Measurements from ENCODE around the gene GTPBP1.

The GTPBP1 gene

DNA sequence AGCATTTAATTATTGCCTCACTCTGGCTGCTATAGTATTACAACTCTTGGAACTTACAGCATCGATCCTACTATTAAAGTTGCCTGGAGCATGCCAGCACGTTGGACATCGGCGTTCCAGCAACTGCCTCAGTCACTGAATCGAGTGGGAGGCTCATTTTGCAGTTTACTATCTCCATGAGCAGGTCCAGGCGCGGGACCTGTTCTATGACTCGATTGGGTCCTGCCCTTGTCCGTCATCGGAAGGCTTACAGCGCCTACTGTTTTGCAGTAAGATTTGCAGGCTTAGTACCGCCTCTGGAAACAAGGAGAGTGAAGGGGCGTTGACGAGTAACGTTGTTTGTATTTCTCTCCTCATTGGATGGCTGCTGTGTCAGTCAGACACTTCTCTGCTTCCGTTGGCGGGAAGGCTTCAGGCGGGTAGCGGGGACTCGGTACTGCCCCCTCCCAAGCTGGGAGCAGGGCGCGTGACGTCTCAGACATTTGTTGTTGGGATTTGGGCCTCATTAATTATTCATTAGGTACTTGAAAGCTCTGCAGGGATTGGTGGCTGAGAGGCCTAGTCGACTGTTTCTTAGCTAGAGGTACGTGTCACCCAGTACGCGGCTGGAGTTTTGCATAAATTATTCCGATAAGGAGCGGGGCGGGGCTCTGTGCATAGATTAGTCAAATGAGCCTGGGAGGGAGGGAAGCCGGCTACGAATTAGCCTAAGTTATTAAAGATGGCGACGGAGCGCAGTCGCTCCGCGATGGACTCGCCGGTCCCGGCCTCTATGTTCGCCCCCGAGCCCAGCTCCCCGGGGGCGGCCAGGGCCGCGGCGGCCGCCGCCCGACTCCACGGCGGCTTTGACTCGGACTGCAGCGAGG, at the start of gene GTPBP1:
Gene GTPBP1, plus strand, starts transcription at position 710 of the 866 bp plus-strand sequence. Its CDS starts 12 bp downstream, at position 722.
- peak within 1 kb of the TSS; percentile 79 for H3K27ac ChIP-seq
- H3K4me1 ChIP-seq, result peaks cover 5% of the 10 kb centered on the region
- no peaks in the 10 kb centered on the region for H3K36me3 ChIP-seq (ENCODE audit: control insufficient read depth, insufficient read depth, low read length)
- H3K4me3 ChIP-seq (ENCODE audit: low read depth, low read length), result peak within 1 kb of the TSS; percentile 73
- H3K4me2 ChIP-seq (ENCODE audit: low read length), result peak within 1 kb of the TSS; percentile 74
- peaks cover 22% of the 10 kb centered on the region for H3K79me2 ChIP-seq
- TF ChIP-seq, protein P1, sequence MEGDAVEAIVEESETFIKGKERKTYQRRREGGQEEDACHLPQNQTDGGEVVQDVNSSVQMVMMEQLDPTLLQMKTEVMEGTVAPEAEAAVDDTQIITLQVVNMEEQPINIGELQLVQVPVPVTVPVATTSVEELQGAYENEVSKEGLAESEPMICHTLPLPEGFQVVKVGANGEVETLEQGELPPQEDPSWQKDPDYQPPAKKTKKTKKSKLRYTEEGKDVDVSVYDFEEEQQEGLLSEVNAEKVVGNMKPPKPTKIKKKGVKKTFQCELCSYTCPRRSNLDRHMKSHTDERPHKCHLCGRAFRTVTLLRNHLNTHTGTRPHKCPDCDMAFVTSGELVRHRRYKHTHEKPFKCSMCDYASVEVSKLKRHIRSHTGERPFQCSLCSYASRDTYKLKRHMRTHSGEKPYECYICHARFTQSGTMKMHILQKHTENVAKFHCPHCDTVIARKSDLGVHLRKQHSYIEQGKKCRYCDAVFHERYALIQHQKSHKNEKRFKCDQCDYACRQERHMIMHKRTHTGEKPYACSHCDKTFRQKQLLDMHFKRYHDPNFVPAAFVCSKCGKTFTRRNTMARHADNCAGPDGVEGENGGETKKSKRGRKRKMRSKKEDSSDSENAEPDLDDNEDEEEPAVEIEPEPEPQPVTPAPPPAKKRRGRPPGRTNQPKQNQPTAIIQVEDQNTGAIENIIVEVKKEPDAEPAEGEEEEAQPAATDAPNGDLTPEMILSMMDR (IDR thresholded peaks at IDR 0.05), result no peak
- H3K9ac ChIP-seq, result peak within 1 kb of the TSS; percentile 50
- no peaks in the 10 kb centered on the region for H3K27me3 ChIP-seq (ENCODE audit: control insufficient read depth, insufficient read depth, low read length)
- peak within 1 kb of the TSS; percentile 81 for H2AFZ ChIP-seq
- no peaks in the 10 kb centered on the region for H3K9me3 ChIP-seq (ENCODE audit: control insufficient read depth, low read length)

DNA sequence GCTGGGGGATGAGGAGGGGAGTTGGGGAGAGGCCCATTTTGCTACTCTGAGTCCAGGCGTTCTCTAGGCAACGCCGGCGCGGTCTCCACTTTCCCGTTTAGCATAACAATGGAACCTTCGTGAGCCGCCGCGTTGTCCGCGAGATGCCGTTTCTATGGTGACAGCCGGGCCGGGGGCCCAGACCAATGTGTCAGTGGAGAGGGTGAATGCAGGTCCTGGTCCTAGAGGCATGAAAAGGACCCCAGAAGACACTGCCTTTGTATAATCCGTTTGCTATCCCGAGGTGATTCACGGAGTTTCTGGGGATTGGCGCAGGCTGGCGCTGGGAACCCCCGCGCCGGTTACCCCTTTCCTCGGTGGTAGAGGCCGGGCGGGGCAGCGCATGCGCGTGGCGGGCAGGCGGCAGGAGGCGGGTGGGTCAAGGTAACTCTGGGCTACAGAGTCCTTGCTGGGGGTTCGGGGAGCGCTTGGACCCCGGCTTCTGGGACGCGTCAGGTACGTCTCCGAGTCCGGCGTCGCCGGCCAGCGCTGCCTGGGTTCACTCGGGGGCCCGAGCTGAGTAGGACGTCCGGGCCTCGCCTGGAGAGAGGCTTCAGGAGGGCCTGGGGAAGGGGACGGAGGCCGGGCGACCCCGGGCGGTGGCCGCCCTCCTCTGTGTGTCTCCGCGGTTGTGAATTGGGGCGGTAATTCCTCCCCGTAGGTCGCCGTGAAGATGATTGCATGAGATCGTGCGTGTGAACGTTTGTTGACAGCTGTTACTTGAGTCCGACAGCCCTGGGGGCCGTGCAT, 49.3 kb upstream of the GTPBP1 start, which contains the start of the genes CBY1 and FAM227A:
Gene CBY1, plus strand, starts transcription at position 383 of the 789 bp plus-strand sequence. CDS start 11,417 bp downstream, outside the sequence.
Gene FAM227A, minus strand, starts transcription at position 137 of the 789 bp plus-strand sequence. CDS start 6,224 bp downstream, outside the sequence.
- H3K4me2 ChIP-seq (ENCODE audit: low read length), result peak within 1 kb of the TSS; percentile 97
- H3K36me3 ChIP-seq (ENCODE audit: control insufficient read depth, insufficient read depth, low read length), result no peaks in the 10 kb centered on the region
- H2AFZ ChIP-seq, result peak within 1 kb of the TSS; percentile 94
- TF ChIP-seq, protein P1 (IDR thresholded peaks at IDR 0.05), result no peak
- peak within 1 kb of the TSS; percentile 99 for H3K4me3 ChIP-seq (ENCODE audit: low read depth, low read length)
- H3K27me3 ChIP-seq (ENCODE audit: control insufficient read depth, insufficient read depth, low read length), result no peaks in the 10 kb centered on the region
- no peaks in the 10 kb centered on the region for H3K9me3 ChIP-seq (ENCODE audit: control insufficient read depth, low read length)
- H3K79me2 ChIP-seq, result peaks cover 13% of the 10 kb centered on the region
- peak within 1 kb of the TSS; percentile 76 for H3K9ac ChIP-seq
- peak within 1 kb of the TSS; percentile 97 for H3K27ac ChIP-seq
- peaks cover 2% of the 10 kb centered on the region for H3K4me1 ChIP-seq

DNA sequence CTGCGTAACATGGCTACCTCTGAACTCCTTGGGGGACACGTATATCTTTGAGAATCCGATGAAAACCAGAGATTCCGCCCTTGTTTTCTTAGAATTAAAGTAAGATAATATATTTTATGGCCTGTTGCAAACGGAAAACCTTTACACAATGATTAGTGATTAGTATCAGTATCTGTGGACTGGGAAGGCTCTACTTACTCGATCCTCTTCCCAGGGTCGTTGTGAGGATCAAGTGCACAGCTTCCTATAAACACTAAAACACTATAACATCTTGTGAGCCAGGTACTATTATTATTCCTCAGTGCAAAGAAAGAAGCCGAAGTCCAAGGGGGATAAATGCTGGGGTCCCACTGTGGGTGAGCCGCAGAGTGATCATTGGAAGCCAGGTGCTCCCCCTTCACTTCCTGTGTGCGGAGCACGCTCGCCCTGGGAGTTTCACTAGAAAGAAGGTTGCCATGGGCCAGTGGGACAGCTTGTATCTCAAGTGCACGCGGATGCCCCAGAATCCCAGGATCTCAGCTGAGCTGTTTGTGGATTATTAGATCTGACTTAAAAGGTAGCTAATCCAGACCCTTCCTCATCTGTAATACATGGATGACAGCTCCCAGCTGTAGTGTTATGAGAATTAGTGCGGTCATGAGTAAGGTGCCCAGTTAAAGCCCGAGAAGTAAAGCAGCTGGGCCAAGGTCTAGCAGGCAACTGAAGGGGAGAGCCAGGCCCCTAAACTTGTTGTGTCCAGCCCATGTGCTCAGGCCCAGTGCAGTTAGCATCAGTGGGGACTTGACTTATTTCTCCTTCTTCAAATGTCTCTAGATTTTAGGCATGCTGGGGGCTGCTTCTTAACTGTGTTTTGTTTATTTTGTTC, 48.5 kb upstream of the GTPBP1 start:
- Histone ChIP-seq H3K27me3 (ENCODE audit: control insufficient read depth, insufficient read depth, low read length) (no peaks in the 10 kb centered on the region), H3K27ac (peak overlapping the region; percentile 97), H3K9ac (peak overlapping the region; percentile 76)

DNA sequence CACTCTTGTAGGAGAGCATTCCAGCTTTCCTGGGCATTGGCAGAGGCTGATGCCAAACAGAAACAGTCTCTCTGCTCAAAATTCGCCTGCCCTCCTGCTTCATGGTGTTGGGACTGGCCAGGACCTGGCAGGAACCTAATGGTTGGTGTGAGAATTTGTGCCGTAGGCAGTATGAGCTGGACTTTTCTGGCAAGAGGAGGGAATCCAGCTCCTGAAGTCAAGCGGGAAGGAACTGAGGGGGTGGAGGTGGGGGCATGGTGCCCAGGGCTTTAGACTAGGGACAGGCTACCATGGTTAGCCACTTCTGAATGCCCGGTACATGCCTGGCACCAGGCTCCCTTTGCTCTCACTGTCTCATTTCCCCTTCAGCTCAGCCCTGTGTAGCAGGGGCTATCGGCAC, 30.9 kb upstream of the GTPBP1 start:
- Histone ChIP-seq H3K36me3 (ENCODE audit: control insufficient read depth, insufficient read depth, low read length) (no peaks in the 10 kb centered on the region), H2AFZ (no peak overlapping the region), H3K9me3 (ENCODE audit: control insufficient read depth, low read length) (no peaks in the 10 kb centered on the region), H3K79me2 (no peaks in the 10 kb centered on the region), H3K4me2 (ENCODE audit: low read length) (no peak overlapping the region), H3K4me3 (ENCODE audit: low read depth, low read length) (no peak overlapping the region), H3K27me3 (ENCODE audit: control insufficient read depth, insufficient read depth, low read length) (no peaks in the 10 kb centered on the region), H3K27ac (no peak overlapping the region), H3K9ac (no peak overlapping the region), H3K4me1 (no peaks in the 10 kb centered on the region)
- TF ChIP-seq, protein P1 (IDR thresholded peaks at IDR 0.05), result no peak

More for the DNA sequence above, 48.5 kb upstream of the GTPBP1 start:
- H3K9me3 ChIP-seq (ENCODE audit: control insufficient read depth, low read length), result no peaks in the 10 kb centered on the region
- H3K4me1 ChIP-seq, result peaks cover 2% of the 10 kb centered on the region
- H3K4me3 ChIP-seq (ENCODE audit: low read depth, low read length), result peak overlapping the region; percentile 99
- peak overlapping the region; percentile 94 for H2AFZ ChIP-seq
- H3K4me2 ChIP-seq (ENCODE audit: low read length), result peak overlapping the region; percentile 97
- no peaks in the 10 kb centered on the region for H3K36me3 ChIP-seq (ENCODE audit: control insufficient read depth, insufficient read depth, low read length)
- TF ChIP-seq, protein P1 (IDR thresholded peaks at IDR 0.05), result no peak
- H3K79me2 ChIP-seq, result peaks cover 13% of the 10 kb centered on the region

Measured in parathyroid adenoma (tissue), 2 donors.